Measurements from ENCODE around the gene SRPK3.
"Not testable (repeated sequence)": the region's sequence is repeated elsewhere in the genome, so short reads cannot be mapped to it uniquely, and the experiment has no call there.

Gene SRPK3

DNA sequence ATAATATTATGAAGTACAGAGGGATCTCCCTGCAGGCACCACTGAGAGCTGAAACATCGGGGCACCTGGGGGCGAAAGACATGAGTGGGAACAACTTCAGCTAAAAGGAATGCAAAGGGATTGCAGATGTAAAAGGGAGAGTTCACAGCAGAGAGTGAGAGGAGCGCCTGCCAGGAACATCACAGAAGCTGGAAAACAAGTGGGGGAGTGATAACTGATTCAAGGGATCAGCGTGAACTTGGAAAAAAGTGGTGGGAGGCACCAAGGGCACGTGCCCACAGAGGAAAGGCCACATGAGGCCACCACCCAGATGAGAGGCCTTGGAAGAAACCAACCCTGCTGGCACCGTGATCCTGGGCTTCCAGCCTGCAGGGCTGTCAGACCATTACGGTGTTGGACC lies 31.8 kb upstream of the SRPK3 start:
- no CpG with 5 or more reads among the region's 7 CpGs for WGBS (ENCODE audit: extremely low coverage, insufficient coverage, low lambda C conversion rate)

DNA sequence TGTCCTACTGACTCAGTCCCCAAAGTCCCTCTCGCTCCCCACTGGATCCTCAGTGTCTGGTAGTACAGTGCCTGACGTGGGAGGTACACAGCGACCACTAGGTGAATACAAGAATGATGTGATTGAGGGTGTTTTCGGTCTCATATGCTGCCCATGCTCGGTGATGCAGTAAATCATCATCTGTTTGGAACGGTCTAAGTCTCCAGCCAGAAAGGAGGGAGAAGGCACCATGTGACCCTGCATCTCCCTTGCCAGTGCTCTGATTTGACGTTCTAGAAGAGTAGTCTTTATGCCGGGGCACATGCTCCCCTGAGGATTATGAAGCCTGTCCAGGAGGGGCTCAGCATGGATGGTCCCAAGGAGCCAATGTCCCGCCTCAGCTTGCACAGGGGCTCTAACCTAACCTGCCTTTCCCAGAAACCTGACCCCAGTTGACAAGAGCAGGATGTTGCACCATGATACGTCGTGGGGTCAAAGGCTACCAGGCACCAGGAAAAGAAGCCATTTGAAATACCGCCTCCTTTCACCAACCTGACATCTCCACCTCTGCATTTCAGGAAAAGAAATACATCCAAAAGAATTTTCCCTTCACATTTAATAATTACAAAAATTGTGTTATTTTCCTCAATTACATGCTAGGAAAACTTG lies 30.6 kb upstream of the SRPK3 start:
- no CpG with 5 or more reads among the region's 12 CpGs for WGBS (ENCODE audit: extremely low coverage, insufficient coverage, low lambda C conversion rate)

More for the DNA sequence above, 31.8 kb upstream of the SRPK3 start:
- H2BK15ac ChIP-seq (replicated peaks; ENCODE audit: low read depth); H3K56ac ChIP-seq (ENCODE audit: low read length); H3K79me2 ChIP-seq (ENCODE audit: control insufficient read depth, insufficient read depth, low read length); H4K5ac ChIP-seq (ENCODE audit: low read length); H3K9ac ChIP-seq (ENCODE audit: low read length); H4K8ac ChIP-seq (ENCODE audit: low read depth, low read length); H3K4me3 ChIP-seq (ENCODE audit: low read length); H3K4me2 ChIP-seq (ENCODE audit: low read length); H3K18ac ChIP-seq (ENCODE audit: low read length); H3K27ac ChIP-seq (ENCODE audit: low read depth, low read length); H3K79me1 ChIP-seq (ENCODE audit: low read length); H3K23ac ChIP-seq (ENCODE audit: low read length); H3K4ac ChIP-seq (ENCODE audit: low read depth, low read length); DNase-seq; H3K27me3 ChIP-seq (ENCODE audit: insufficient read depth, low read length, poor library complexity); H3K4me1 ChIP-seq (ENCODE audit: control insufficient read depth, low read depth, low read length); H2BK120ac ChIP-seq (ENCODE audit: low read depth, low read length); H2AK5ac ChIP-seq (ENCODE audit: low read length); H3K36me3 ChIP-seq (ENCODE audit: control insufficient read depth, insufficient read depth, low read length); H2BK5ac ChIP-seq (ENCODE audit: low read length): not testable (repeated sequence)

DNA sequence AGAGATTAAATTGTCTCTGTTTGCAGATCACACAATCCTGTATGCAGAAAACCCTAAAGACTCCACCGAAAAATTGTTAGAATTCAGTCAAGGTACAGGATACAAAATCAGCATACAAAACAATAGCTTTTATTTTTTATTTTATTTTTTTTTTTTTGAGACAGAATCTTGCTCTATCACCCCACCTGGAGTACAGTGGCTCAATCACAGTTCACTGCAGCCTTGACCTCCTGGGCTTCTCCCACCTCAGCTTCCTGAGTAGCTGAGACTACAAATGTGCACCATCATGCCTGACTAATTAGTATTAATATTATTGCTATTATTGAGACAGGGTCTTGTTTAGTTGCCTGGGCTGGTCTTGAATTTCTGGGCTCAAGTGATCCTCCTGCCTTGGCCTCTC lies 25.7 kb upstream of the SRPK3 start:
- H3K4me1 ChIP-seq (ENCODE audit: control insufficient read depth, low read depth, low read length): no peaks in the 10 kb centered on the region
- H2BK15ac ChIP-seq (replicated peaks; ENCODE audit: low read depth): no peak overlapping the region
- no peak overlapping the region for H2BK120ac ChIP-seq (ENCODE audit: low read depth, low read length)
- H3K79me2 ChIP-seq (ENCODE audit: control insufficient read depth, insufficient read depth, low read length): no peaks in the 10 kb centered on the region
- no peak overlapping the region for H2AK5ac ChIP-seq (ENCODE audit: low read length)
- no peak overlapping the region for H3K27ac ChIP-seq (ENCODE audit: low read depth, low read length)
- no peak overlapping the region for H3K9ac ChIP-seq (ENCODE audit: low read length)
- H3K4me3 ChIP-seq (ENCODE audit: low read length): no peak overlapping the region
- no peaks in the 10 kb centered on the region for H3K79me1 ChIP-seq (ENCODE audit: low read length)
- no peak overlapping the region for H4K5ac ChIP-seq (ENCODE audit: low read length)
- no peak overlapping the region for H4K8ac ChIP-seq (ENCODE audit: low read depth, low read length)
- no peaks in the 10 kb centered on the region for H3K27me3 ChIP-seq (ENCODE audit: insufficient read depth, low read length, poor library complexity)
- no peaks in the 10 kb centered on the region for H3K36me3 ChIP-seq (ENCODE audit: control insufficient read depth, insufficient read depth, low read length)
- H2BK5ac ChIP-seq (ENCODE audit: low read length): no peak overlapping the region
- no peak overlapping the region for H3K4me2 ChIP-seq (ENCODE audit: low read length)
- no peak overlapping the region for H3K18ac ChIP-seq (ENCODE audit: low read length)
- H3K23ac ChIP-seq (ENCODE audit: low read length): no peak overlapping the region
- no peak overlapping the region for H3K4ac ChIP-seq (ENCODE audit: low read depth, low read length)
- no CpG with 5 or more reads among the region's 1 CpG for WGBS (ENCODE audit: extremely low coverage, insufficient coverage, low lambda C conversion rate)
- H3K56ac ChIP-seq (ENCODE audit: low read length): no peak overlapping the region
- DNase-seq: no peak

More for the DNA sequence above, 30.6 kb upstream of the SRPK3 start:
- Histone ChIP-seq H4K5ac (ENCODE audit: low read length) (no peak overlapping the region), H3K4me2 (ENCODE audit: low read length) (no peak overlapping the region), H3K79me1 (ENCODE audit: low read length) (no peaks in the 10 kb centered on the region), H2BK5ac (ENCODE audit: low read length) (no peak overlapping the region), H3K4me3 (ENCODE audit: low read length) (no peak overlapping the region), H2AK5ac (ENCODE audit: low read length) (no peak overlapping the region), H3K36me3 (ENCODE audit: control insufficient read depth, insufficient read depth, low read length) (no peaks in the 10 kb centered on the region), H3K79me2 (ENCODE audit: control insufficient read depth, insufficient read depth, low read length) (no peaks in the 10 kb centered on the region), H3K18ac (ENCODE audit: low read length) (no peak overlapping the region), H3K23ac (ENCODE audit: low read length) (no peak overlapping the region), H2BK120ac (ENCODE audit: low read depth, low read length) (no peak overlapping the region), H2BK15ac (replicated peaks; ENCODE audit: low read depth) (no peak overlapping the region), H3K27me3 (ENCODE audit: insufficient read depth, low read length, poor library complexity) (no peaks in the 10 kb centered on the region), H3K9ac (ENCODE audit: low read length) (no peak overlapping the region), H3K56ac (ENCODE audit: low read length) (no peak overlapping the region), H3K4me1 (ENCODE audit: control insufficient read depth, low read depth, low read length) (no peaks in the 10 kb centered on the region), H3K4ac (ENCODE audit: low read depth, low read length) (no peak overlapping the region), H4K8ac (ENCODE audit: low read depth, low read length) (no peak overlapping the region), H3K27ac (ENCODE audit: low read depth, low read length) (no peak overlapping the region)
- DNase-seq: no peak

DNA sequence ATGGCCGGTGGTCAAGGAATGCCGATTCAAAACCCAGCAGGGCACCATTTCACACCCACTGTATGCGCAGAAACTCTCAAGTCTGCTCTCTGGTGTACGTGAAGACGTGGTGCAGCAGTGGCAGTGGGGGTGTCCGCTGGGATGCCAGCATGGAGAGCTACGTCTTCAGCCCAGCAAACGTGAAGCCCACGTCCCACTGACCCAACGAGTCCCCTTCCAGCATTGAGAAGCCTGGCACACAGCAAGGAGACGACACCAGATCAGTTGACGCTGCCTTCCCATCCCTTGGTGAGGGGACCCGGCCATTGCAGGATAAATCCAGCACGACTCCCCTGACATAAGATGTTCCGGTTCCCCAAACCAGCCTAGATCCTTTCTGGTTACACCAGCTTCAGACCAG lies 19.0 kb upstream of the SRPK3 start:
- Histone ChIP-seq H4K8ac (ENCODE audit: low read depth, low read length) (no peak overlapping the region), H3K27me3 (ENCODE audit: insufficient read depth, low read length, poor library complexity) (no peaks in the 10 kb centered on the region), H3K56ac (ENCODE audit: low read length) (no peak overlapping the region), H2AK5ac (ENCODE audit: low read length) (no peak overlapping the region), H2BK5ac (ENCODE audit: low read length) (no peak overlapping the region), H4K5ac (ENCODE audit: low read length) (no peak overlapping the region), H3K79me2 (ENCODE audit: control insufficient read depth, insufficient read depth, low read length) (no peaks in the 10 kb centered on the region), H3K18ac (ENCODE audit: low read length) (no peak overlapping the region), H2BK15ac (replicated peaks; ENCODE audit: low read depth) (no peak overlapping the region), H3K9ac (ENCODE audit: low read length) (no peak overlapping the region), H2BK120ac (ENCODE audit: low read depth, low read length) (no peak overlapping the region), H3K4me2 (ENCODE audit: low read length) (no peak overlapping the region), H3K36me3 (ENCODE audit: control insufficient read depth, insufficient read depth, low read length) (no peaks in the 10 kb centered on the region), H3K4me3 (ENCODE audit: low read length) (no peak overlapping the region), H3K4ac (ENCODE audit: low read depth, low read length) (no peak overlapping the region), H3K4me1 (ENCODE audit: control insufficient read depth, low read depth, low read length) (no peaks in the 10 kb centered on the region), H3K27ac (ENCODE audit: low read depth, low read length) (no peak overlapping the region), H3K79me1 (ENCODE audit: low read length) (no peaks in the 10 kb centered on the region), H3K23ac (ENCODE audit: low read length) (no peak overlapping the region)
- peak; percentile 19 for DNase-seq
- no CpG with 5 or more reads among the region's 15 CpGs for WGBS (ENCODE audit: extremely low coverage, insufficient coverage, low lambda C conversion rate)

DNA sequence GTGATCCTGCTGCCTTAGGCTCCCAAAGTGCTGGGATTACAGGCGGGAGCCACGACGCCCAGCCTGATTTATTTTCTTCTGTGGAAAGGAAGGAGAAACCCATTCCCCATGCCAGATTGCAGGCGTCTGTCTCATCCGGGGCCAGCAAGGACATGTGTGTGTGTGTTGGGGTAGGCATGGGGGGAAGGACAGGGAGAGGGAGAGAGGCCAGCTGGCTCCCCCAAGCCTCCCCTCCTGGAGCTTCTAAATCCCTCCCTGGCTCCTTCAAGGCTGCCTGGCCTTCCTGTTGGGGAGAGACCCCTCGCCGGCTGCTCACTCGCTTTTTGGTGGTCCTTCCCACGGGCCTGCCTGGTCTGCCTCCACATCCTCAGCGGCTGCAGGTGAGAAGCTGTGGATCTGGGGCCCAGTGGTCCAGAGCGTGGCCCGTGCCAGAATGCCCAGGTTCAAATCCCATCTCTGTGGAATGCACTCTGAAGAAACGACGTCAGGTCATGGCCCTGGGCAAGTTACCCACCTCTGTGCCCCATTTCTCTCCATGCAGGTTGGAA lies 18.1 kb upstream of the SRPK3 start:
- Histone ChIP-seq H3K79me2 (ENCODE audit: control insufficient read depth, insufficient read depth, low read length) (no peaks in the 10 kb centered on the region), H3K18ac (ENCODE audit: low read length) (no peak overlapping the region), H3K79me1 (ENCODE audit: low read length) (no peaks in the 10 kb centered on the region), H3K27ac (ENCODE audit: low read depth, low read length) (no peak overlapping the region), H4K8ac (ENCODE audit: low read depth, low read length) (no peak overlapping the region), H2BK5ac (ENCODE audit: low read length) (no peak overlapping the region), H3K56ac (ENCODE audit: low read length) (no peak overlapping the region), H2AK5ac (ENCODE audit: low read length) (no peak overlapping the region), H3K9ac (ENCODE audit: low read length) (no peak overlapping the region), H3K27me3 (ENCODE audit: insufficient read depth, low read length, poor library complexity) (no peaks in the 10 kb centered on the region), H3K23ac (ENCODE audit: low read length) (no peak overlapping the region), H3K4me3 (ENCODE audit: low read length) (no peak overlapping the region), H3K4ac (ENCODE audit: low read depth, low read length) (no peak overlapping the region), H3K4me1 (ENCODE audit: control insufficient read depth, low read depth, low read length) (no peaks in the 10 kb centered on the region), H2BK15ac (replicated peaks; ENCODE audit: low read depth) (no peak overlapping the region), H2BK120ac (ENCODE audit: low read depth, low read length) (no peak overlapping the region), H4K5ac (ENCODE audit: low read length) (no peak overlapping the region), H3K36me3 (ENCODE audit: control insufficient read depth, insufficient read depth, low read length) (no peaks in the 10 kb centered on the region), H3K4me2 (ENCODE audit: low read length) (no peak overlapping the region)
- WGBS (ENCODE audit: extremely low coverage, insufficient coverage, low lambda C conversion rate): no CpG with 5 or more reads among the region's 14 CpGs
- no peak for DNase-seq
